ENCODE results near the gene NF2.

DNA sequence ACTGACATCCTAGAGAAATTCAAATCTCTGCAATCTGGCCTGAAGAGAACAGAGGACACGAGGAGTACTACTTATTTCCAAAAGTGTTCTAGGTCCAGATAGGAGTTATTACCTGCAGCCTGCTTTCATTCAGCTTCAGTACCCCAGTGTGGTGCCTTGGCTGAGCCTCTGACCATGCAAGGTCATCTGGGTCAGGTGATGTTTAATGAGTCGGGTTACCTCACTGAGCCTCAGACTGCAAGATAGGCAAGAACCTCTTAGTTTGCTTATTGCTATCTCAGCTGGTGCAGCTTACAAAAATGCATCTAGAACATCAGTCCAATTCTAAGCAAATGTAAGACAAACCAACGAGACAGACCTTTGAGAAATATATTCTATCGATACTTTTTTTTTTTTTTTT lies 9.5 kb upstream of the NF2 start:
- TF ChIP-seq, protein P1, sequence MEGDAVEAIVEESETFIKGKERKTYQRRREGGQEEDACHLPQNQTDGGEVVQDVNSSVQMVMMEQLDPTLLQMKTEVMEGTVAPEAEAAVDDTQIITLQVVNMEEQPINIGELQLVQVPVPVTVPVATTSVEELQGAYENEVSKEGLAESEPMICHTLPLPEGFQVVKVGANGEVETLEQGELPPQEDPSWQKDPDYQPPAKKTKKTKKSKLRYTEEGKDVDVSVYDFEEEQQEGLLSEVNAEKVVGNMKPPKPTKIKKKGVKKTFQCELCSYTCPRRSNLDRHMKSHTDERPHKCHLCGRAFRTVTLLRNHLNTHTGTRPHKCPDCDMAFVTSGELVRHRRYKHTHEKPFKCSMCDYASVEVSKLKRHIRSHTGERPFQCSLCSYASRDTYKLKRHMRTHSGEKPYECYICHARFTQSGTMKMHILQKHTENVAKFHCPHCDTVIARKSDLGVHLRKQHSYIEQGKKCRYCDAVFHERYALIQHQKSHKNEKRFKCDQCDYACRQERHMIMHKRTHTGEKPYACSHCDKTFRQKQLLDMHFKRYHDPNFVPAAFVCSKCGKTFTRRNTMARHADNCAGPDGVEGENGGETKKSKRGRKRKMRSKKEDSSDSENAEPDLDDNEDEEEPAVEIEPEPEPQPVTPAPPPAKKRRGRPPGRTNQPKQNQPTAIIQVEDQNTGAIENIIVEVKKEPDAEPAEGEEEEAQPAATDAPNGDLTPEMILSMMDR (conservative IDR thresholded peaks at IDR 0.05; ENCODE audit: low read depth, low read length): no peak
- TF ChIP-seq EZH2 (IDR thresholded peaks at IDR 0.05; ENCODE audit: borderline replicate concordance, low read depth, low read length, poor library complexity, severe bottlenecking): no peak
